A673 (cell line): Measurements from ENCODE around the gene CLRN1. TPM values are rescaled to one million over a fixed set of nuclear protein-coding genes. Genes with fewer than 3 reads are reported as not detected.

Experiments used
- BruUV-seq: library from RNA; stranded (reverse); fragments of 400-500 nt; replicated peaks from 2 replicates; lab custom pipeline; 2021; lab: Mats Ljungman, UMichigan
- CTCF ChIA-PET: fragments of 300-600 bp; sonication (Branson Sonifier 250); formaldehyde crosslinking; loops from one replicate; lab custom pipeline; 2022; ENCODE audit warnings: antibody characterized with exemption; lab: Charles Lee
- POLR2A ChIA-PET: fragments of 300-600 bp; sonication (Branson Sonifier 250); formaldehyde crosslinking; loops from one replicate; lab custom pipeline; 2022; ENCODE audit warnings: antibody characterized with exemption; ENCODE audit not compliant: low non-redundant PET; lab: Charles Lee
- DNase-seq: peaks from one replicate; pipeline ENCODE4 v3.0.0-alpha.2; 2015; ENCODE audit warnings: low spot score
- H3K27ac ChIP-seq: fragments of 200-600 bp; sonication (generic); 2 replicates; pipeline ENCODE4 v1.5.1; 2016; ENCODE audit warnings: mixed run types, low read depth, mild to moderate bottlenecking, mixed read lengths, antibody characterized with exemption, low read length; ENCODE audit not compliant: poor library complexity, severe bottlenecking
- H3K27me3 ChIP-seq: fragments of 200-600 bp; sonication (generic); replicated peaks from 2 replicates; pipeline ENCODE4 v1.6.1; 2017; ENCODE audit warnings: mixed run types, low read depth, mild to moderate bottlenecking, mixed read lengths, antibody characterized with exemption, low read length; ENCODE audit not compliant: insufficient read depth, poor library complexity
- H3K36me3 ChIP-seq: fragments of 200-600 bp; sonication (generic); 2 replicates; pipeline ENCODE4 v1.6.1; 2016; ENCODE audit warnings: mixed run types, mild to moderate bottlenecking, mixed read lengths, antibody characterized with exemption, low read length; ENCODE audit not compliant: insufficient read depth, poor library complexity, severe bottlenecking
- H3K4me1 ChIP-seq: fragments of 200-600 bp; sonication (generic); 2 replicates; pipeline ENCODE4 v1.6.1; 2017; ENCODE audit warnings: mixed run types, mild to moderate bottlenecking, mixed read lengths, antibody characterized with exemption, low read length; ENCODE audit not compliant: insufficient read depth, poor library complexity, severe bottlenecking
- H3K4me3 ChIP-seq: fragments of 200-600 bp; sonication (generic); 2 replicates; pipeline ENCODE4 v1.5.1; 2016; ENCODE audit warnings: low read depth, mixed run types, mild to moderate bottlenecking, mixed read lengths, low read length; ENCODE audit not compliant: poor library complexity, severe bottlenecking
- H3K9me3 ChIP-seq: fragments of 200-600 bp; sonication (generic); 2 replicates; pipeline ENCODE4 v1.6.1; 2016; ENCODE audit warnings: mixed run types, low read depth, mild to moderate bottlenecking, mixed read lengths, antibody characterized with exemption, low read length; ENCODE audit not compliant: poor library complexity, severe bottlenecking
- CTCF ChIP-seq: fragments of 300-800, 200-600 bp; sonication (generic); conservative IDR thresholded peaks from 2 replicates; pipeline ENCODE4 v1.5.1; 2017; ENCODE audit warnings: low read depth, mild to moderate bottlenecking, antibody characterized with exemption, low read length, moderate library complexity, mixed read lengths
- EZH2 ChIP-seq: fragments of 200-600 bp; sonication (generic); IDR thresholded peaks from 2 replicates; pipeline ENCODE4 v1.6.1; 2017; ENCODE audit warnings: borderline replicate concordance, low read depth, mild to moderate bottlenecking, mixed read lengths, antibody characterized with exemption, low read length; ENCODE audit not compliant: poor library complexity, severe bottlenecking
- intact Hi-C: fragments of 100-400 bp; cut with micrococcal nuclease; formaldehyde crosslinking; loops from one replicate; pipeline ENCODE4 v1.10.0; 2022; ENCODE audit not compliant: unreplicated experiment
- total RNA-seq: library from RNA; stranded (reverse); gene quantifications from 2 replicates; pipeline ENCODE4 v1.2.3, GENCODE V29; 2021

The CLRN1 gene
- total RNA-seq, 1 experiment from 2014 or later = not detected

- Histone ChIP-seq H3K27ac (no peak overlapping the region), H3K4me3 (no peak overlapping the region), H3K4me1 (no peaks in the 10 kb centered on the region), H3K36me3 (no peaks in the 10 kb centered on the region), H3K9me3 (no peaks in the 10 kb centered on the region), H3K27me3 (peaks cover 3% of the 10 kb centered on the region)
- no TSS peak for BruUV-seq
- TF ChIP-seq EZH2 (no peak), CTCF (no peak)
- CTCF ChIA-PET = no interaction called here
- intact Hi-C loops = no loop called here
- POLR2A ChIA-PET = no interaction called here
- DNase-seq = no peak
Observed at GRCh38 chr3:150945226-150946032, 27.1 kb downstream of the CLRN1 start.

GRCh38 chr3:150942221-150942620, 30.3 kb downstream of the CLRN1 start:
- intact Hi-C loops = no loop called here
- BruUV-seq = no TSS peak
- no peak for DNase-seq

GRCh38 chr3:150936693-150937092, 35.8 kb downstream of the CLRN1 start:
- DNase-seq = no peak
- Histone ChIP-seq H3K27me3 (peaks cover 21% of the 10 kb centered on the region), H3K4me1 (no peaks in the 10 kb centered on the region), H3K4me3 (no peak overlapping the region), H3K36me3 (no peaks in the 10 kb centered on the region), H3K27ac (no peak overlapping the region), H3K9me3 (no peaks in the 10 kb centered on the region)
- TF ChIP-seq EZH2 (no peak), CTCF (no peak)
- ChIA-PET CTCF (no interaction called here), POLR2A (no interaction called here)
- intact Hi-C loops = no loop called here
- no TSS peak for BruUV-seq

More at GRCh38 chr3:150942221-150942620, 30.3 kb downstream of the CLRN1 start:
- ChIA-PET CTCF (no interaction called here), POLR2A (no interaction called here)
- Histone ChIP-seq H3K36me3 (no peaks in the 10 kb centered on the region), H3K27ac (no peak overlapping the region), H3K9me3 (no peaks in the 10 kb centered on the region), H3K4me1 (no peaks in the 10 kb centered on the region), H3K4me3 (no peak overlapping the region), H3K27me3 (peaks cover 8% of the 10 kb centered on the region)
- no peak for TF ChIP-seq CTCF
- TF ChIP-seq EZH2 = no peak
